ENCODE results near the gene EPHA4.

The EPHA4 gene

DNA sequence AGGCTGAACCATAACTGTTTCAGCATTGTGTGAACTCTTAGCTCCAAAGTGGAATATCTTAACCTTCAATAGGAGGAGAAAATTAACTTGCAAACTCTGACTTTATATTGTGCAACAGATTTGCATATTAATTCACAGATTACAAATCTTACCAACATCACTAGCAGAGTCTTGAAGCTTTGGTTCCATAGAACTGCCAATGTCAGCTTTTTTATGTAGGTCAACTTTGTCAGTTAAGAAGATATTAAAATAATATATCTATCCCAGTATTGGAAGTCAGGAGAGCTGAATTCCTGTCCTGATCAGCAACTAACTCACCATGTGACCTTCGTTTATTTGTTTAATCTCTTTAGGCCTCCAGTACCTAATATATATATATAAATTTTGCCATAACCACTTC is 121.8 kb downstream of the EPHA4 start:
- DNase-seq (ENCODE audit: extremely low spot score, insufficient read length, low read depth), result no peak
- no peak for FAIRE-seq

GRCh38 chr2:221449406-221449805 is 122.7 kb downstream of the EPHA4 start:
- no peak for FAIRE-seq
- DNase-seq (ENCODE audit: extremely low spot score, insufficient read length, low read depth), result no peak

GRCh38 chr2:221448844-221449390 is 123.2 kb downstream of the EPHA4 start:
- no peak for DNase-seq (ENCODE audit: extremely low spot score, insufficient read length, low read depth)
- no peak for FAIRE-seq

DNA sequence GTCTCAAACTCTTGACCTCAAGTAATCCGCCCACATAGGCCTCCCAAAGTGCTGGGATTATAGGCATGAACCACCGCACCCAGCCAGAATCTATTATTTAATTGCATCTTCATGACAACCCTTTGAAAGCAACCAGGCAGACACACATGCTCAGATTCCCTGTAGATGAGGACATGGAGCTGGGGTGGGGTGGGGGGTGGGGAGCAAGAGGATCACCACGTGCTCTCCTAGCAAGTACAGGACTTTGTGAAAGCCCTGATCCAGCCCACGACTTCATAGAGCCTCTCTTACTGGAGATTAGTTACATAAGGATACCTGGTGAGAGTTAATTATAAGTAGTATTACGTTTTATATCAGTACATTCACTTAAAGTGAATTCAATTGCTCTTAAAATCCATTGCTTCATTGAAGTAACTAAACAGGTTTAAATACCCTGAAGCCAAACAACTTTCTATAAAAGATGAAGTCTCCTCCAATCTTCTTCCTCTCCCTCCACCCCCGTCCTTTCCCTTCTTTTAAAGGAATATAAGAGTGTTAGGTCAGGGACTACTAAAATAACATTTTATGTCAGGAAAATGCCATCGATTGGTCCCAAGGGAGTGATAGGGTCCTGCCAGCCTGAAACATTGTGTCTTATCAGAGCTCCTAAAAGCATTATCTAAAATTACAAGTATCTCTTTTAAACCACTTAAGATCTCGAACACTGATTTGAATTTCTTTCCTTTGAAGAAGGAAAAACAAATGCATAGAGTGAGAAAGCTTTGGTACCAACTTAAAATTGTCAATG is 123.9 kb downstream of the EPHA4 start:
- DNase-seq (ENCODE audit: extremely low spot score, insufficient read length, low read depth) (no peak), FAIRE-seq (no peak)

- DNase-seq (ENCODE audit: extremely low spot score, insufficient read length, low read depth) (no peak), FAIRE-seq (no peak)
Observed at GRCh38 chr2:221447310-221447709, 124.8 kb downstream of the EPHA4 start.

GRCh38 chr2:221446140-221446539 is 126.0 kb downstream of the EPHA4 start:
- no peak for FAIRE-seq

GRCh38 chr2:221444106-221444505 is 128.0 kb downstream of the EPHA4 start:
- no peak for DNase-seq (ENCODE audit: extremely low spot score, insufficient read length, low read depth)
- no peak for FAIRE-seq

More at GRCh38 chr2:221446140-221446539, 126.0 kb downstream of the EPHA4 start:
- no peak for DNase-seq (ENCODE audit: extremely low spot score, insufficient read length, low read depth)

DNA sequence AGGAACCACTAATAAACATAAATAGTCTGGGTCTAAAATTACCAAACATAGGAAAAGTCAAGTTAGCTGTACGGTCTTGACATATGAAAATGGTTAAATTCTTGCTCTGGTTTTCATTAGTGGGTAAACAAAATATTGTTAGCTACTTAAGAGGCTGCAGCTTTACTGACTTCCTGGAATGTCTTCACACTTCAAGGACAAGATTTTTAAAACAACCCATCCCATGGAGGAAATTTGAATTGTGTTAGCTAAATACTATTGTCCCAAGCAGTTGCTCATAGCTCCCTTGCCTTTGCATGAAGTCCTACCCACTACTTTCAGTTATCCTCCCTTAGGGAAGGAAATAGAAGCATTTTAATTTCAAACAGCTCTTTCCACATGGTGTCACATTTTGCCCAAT is 128.5 kb downstream of the EPHA4 start:
- FAIRE-seq (no peak), DNase-seq (ENCODE audit: extremely low spot score, insufficient read length, low read depth) (no peak)

- FAIRE-seq (no peak), DNase-seq (ENCODE audit: extremely low spot score, insufficient read length, low read depth) (no peak)
Observed at GRCh38 chr2:221442128-221442527, 130.0 kb downstream of the EPHA4 start.

DNA sequence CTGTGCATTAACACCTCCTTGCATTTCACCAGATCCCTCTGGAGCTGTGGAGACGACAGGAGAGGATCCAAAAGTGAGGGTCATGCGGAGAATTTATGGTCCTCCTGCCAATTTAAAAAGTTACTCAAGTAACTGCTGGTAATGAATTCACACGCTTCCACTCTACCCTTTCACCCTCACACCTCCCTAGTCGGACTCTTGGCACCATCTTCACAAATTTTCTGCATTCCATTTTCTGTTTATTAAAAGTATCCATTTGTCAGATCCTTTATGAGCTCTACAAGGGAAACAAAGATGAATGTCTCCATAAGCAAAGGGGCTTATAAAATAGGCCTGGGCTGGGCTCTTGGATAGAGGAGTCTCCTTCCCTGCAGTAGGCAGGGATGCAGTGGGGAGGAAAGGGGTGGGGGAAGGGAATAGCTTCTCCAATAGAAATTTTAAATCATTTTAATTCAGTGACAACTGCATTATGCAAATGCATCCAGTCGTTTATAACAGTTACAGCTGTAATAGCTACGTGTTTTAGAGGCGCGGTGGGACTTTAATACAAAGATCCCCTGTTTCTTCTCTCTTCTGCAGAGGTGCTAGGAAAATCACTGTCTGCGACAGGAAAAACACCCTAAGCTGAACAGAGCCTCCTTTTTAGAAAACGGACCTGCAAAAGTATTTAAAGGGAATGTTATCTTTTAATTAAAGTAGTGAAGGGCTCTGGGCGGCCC is 132.2 kb downstream of the EPHA4 start:
- DNase-seq (ENCODE audit: extremely low spot score, insufficient read length, low read depth) (no peak), FAIRE-seq (no peak)

DNA sequence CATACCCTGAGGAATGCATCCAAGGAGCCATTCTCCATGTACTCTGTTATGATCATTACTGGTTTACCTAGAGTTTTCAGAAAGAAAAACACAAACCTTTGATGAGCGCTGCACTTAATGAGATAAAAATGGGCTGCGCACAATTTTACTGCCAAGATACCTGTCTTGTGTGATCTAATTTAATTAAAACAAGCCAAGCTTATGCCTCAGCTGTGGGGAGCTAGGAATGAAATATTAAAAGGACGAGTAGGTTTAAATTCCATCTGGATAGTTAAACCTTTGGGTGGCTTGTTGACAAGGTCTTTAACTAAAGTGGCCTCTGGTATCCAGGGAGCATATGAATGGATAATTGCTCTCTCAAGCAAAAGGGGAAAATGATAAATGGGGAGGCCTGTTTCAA is 135.0 kb downstream of the EPHA4 start:
- DNase-seq (ENCODE audit: extremely low spot score, insufficient read length, low read depth), result no peak
- FAIRE-seq, result no peak

DNA sequence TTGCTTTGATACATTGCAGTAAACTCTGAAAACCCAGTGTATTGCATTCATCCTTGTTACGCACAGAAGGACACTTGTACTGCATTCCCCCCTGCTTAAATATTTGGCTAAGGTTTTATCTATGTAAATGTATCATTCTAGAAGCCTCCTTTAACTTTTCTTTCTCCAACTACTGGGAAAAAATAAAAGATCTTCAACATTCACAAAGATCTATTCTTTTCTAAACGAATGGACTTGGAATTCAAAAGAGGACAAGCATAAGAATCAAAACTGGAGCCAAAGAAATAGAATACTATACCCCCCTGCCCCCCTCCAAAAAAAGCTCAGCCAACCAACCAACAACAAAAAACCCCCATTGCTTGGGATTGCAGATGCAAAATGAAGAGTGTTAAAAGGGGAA is 136.9 kb downstream of the EPHA4 start:
- no peak for FAIRE-seq
- no peak for DNase-seq (ENCODE audit: extremely low spot score, insufficient read length, low read depth)

DNA sequence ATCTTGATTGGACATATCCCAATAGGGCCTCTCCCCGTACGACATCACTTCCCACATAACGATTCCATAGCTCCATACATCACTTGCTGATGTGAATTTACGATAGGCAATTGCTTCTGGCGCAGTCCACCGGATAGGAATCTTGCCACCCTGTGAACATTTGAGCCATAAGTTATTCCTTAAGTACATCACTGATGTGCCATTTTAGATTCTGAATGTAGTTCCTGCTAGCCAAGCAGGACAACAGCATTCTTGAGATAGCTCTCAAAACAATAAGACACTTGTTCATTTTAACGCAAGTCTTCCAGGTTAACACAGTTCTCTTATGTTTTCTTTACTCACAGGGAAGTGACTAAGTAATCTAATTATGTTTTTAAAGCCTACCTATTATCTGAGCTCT is 138.0 kb downstream of the EPHA4 start:
- FAIRE-seq (no peak), DNase-seq (ENCODE audit: extremely low spot score, insufficient read length, low read depth) (no peak)

GRCh38 chr2:221431477-221431876 is 140.6 kb downstream of the EPHA4 start:
- DNase-seq (ENCODE audit: extremely low spot score, insufficient read length, low read depth) (no peak), FAIRE-seq (no peak)

DNA sequence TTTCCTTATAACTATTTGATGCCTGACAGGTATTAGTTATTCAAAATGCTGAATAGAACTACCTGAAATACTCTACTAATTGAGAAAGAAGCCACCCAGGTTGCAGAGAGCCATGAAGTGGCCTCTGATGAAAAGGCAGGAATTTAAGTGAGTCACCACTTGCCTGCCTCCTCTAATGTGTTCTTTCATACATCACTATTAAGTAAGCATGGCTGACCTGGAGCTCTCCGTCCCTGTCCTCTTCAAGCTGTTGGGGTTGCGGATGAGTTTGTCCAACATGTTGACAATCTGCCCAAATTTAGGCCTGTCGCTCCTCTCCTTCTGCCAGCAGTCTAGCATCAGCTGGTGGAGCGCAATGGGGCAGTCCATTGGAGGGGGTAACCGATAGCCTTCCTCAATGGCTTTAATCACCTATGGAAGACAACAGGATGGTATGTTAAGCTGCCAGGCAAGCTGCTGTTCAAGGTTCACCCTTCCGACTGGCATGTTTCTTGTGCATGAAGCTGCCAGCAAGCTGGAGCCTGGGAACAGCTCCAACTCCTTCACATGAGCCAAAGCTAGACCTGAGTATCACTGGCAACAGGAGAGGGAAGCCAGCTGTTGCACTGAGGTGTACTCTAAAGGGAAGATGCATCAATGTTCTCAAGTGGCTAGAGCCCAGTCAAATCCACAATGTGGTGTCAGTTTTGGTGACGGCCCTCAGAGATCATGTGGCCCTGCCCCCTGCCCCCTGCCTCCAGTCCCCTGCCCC is 142.2 kb downstream of the EPHA4 start:
- DNase-seq (ENCODE audit: extremely low spot score, insufficient read length, low read depth) (no peak), FAIRE-seq (no peak)

- DNase-seq (ENCODE audit: extremely low spot score, insufficient read length, low read depth), result no peak
- no peak for FAIRE-seq
Observed at GRCh38 chr2:221428896-221429295, 143.2 kb downstream of the EPHA4 start.

DNA sequence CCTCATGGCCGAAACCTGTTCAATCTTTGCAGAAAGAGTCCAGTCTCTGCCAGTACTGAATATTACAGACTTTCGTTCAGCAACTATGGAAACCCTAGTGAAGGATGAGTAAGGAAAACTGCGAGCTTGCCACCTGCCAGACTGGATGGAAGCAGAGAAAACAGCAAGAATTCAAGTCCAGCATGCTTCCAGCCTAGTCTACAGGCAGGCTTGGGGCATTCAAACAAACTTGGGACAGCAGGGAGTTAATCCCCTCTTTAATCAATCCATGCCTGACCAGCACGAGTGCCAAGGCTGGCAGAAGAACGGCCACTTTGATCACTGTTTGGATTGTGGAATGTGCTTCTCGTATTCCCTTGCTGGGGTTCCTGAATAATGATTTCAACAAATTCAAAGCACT is 145.2 kb downstream of the EPHA4 start:
- DNase-seq (ENCODE audit: extremely low spot score, insufficient read length, low read depth) (no peak), FAIRE-seq (no peak)

GRCh38 chr2:221425891-221426290 is 146.2 kb downstream of the EPHA4 start:
- FAIRE-seq, result no peak
- no peak for DNase-seq (ENCODE audit: extremely low spot score, insufficient read length, low read depth)

- FAIRE-seq (no peak), DNase-seq (ENCODE audit: extremely low spot score, insufficient read length, low read depth) (no peak)
Observed at GRCh38 chr2:221425353-221425752, 146.8 kb downstream of the EPHA4 start.

- FAIRE-seq (no peak), DNase-seq (ENCODE audit: extremely low spot score, insufficient read length, low read depth) (no peak)
Observed at GRCh38 chr2:221423210-221423804, 148.8 kb downstream of the EPHA4 start.
